ENCODE data around the gene RFWD3. TPM values are rescaled to one million over a fixed set of nuclear protein-coding genes. Genes with fewer than 3 reads are reported as not detected.

RFWD3 gene
- total RNA-seq = 5.8 TPM
- long read RNA-seq, partial matches to known transcripts = 2 of 5 reads
- long read RNA-seq, other reads (novel, unspliced or antisense) = 2 of 5 reads

- intact Hi-C loops (cut with DNase I) = no loop called here
- peak; percentile 98 for DNase-seq (ENCODE audit: low spot score)
Measured at GRCh38 chr16:74666425-74667254, at the start of gene RFWD3. Gene RFWD3 (minus strand): TSS chr16:74666877. CDS start chr16:74661449, 5,428 bp downstream.

- intact Hi-C loops (cut with DNase I) = loop anchor here (10.0 kb wide), 1 partner anchor 398 kb away; the partner anchor contains the start of gene LDHD
- no peak for DNase-seq (ENCODE audit: low spot score)
Measured at GRCh38 chr16:74716355-74716754, 49.7 kb upstream of the RFWD3 start.

- intact Hi-C loops (cut with DNase I) = loop anchor here (10.0 kb wide), 1 partner anchor 401 kb away; the partner anchor contains the start of gene LDHD
- no peak for DNase-seq (ENCODE audit: low spot score)
Measured at GRCh38 chr16:74713876-74714275, 47.2 kb upstream of the RFWD3 start.

GRCh38 chr16:74713325-74713724 lies 46.6 kb upstream of the RFWD3 start:
- DNase-seq (ENCODE audit: low spot score) = no peak
- intact Hi-C loops (cut with DNase I) = loop anchor here (10.0 kb wide), 1 partner anchor 401 kb away; the partner anchor contains the start of gene LDHD

- DNase-seq (ENCODE audit: low spot score) = no peak
- intact Hi-C loops (cut with DNase I) = loop anchor here (10.0 kb wide), 1 partner anchor 403 kb away; the partner anchor contains the start of gene LDHD
Measured at GRCh38 chr16:74711938-74712337, 45.3 kb upstream of the RFWD3 start.

GRCh38 chr16:74710401-74710800 lies 43.7 kb upstream of the RFWD3 start:
- intact Hi-C loops (cut with DNase I) = loop anchor here (10.0 kb wide), 1 partner anchor 404 kb away; the partner anchor contains the start of gene LDHD
- DNase-seq (ENCODE audit: low spot score) = no peak

GRCh38 chr16:74709441-74709877 lies 42.8 kb upstream of the RFWD3 start:
- intact Hi-C loops (cut with DNase I) = loop anchor here (1.0 to 2.0 kb wide), 2 partner anchors 8 to 153 kb away; no protein-coding TSS in a partner anchor
- peak; percentile 88 for DNase-seq (ENCODE audit: low spot score)

GRCh38 chr16:74700438-74701225 lies 34.0 kb upstream of the RFWD3 start, which contains the start of gene MLKL:
Gene MLKL (minus strand): TSS chr16:74700862. CDS start chr16:74695757, 5,105 bp downstream.
- intact Hi-C loops (cut with DNase I) = loop anchor here (1.0 kb wide), 1 partner anchor 9 kb away; no protein-coding TSS in a partner anchor
- DNase-seq (ENCODE audit: low spot score) = peak; percentile 90

GRCh38 chr16:74700116-74700437 lies 33.4 kb upstream of the RFWD3 start:
- intact Hi-C loops (cut with DNase I) = no loop called here
- no peak for DNase-seq (ENCODE audit: low spot score)

GRCh38 chr16:74699666-74700065 lies 33.0 kb upstream of the RFWD3 start:
- intact Hi-C loops (cut with DNase I) = no loop called here
- DNase-seq (ENCODE audit: low spot score) = no peak

- intact Hi-C loops (cut with DNase I) = no loop called here
Measured at GRCh38 chr16:74698222-74698621, 31.5 kb upstream of the RFWD3 start.

GRCh38 chr16:74695450-74696422 lies 29.1 kb upstream of the RFWD3 start:
- DNase-seq (ENCODE audit: low spot score) = peak; percentile 88
- intact Hi-C loops (cut with DNase I) = no loop called here

More at GRCh38 chr16:74698222-74698621, 31.5 kb upstream of the RFWD3 start:
- no peak for DNase-seq (ENCODE audit: low spot score)

- intact Hi-C loops (cut with DNase I) = no loop called here
- no peak for DNase-seq (ENCODE audit: low spot score)
Measured at GRCh38 chr16:74691093-74691855, 24.6 kb upstream of the RFWD3 start.

- no peak for DNase-seq (ENCODE audit: low spot score)
- intact Hi-C loops (cut with DNase I) = no loop called here
Measured at GRCh38 chr16:74682556-74682955, 15.9 kb upstream of the RFWD3 start.

- DNase-seq (ENCODE audit: low spot score) = no peak
- intact Hi-C loops (cut with DNase I) = no loop called here
Measured at GRCh38 chr16:74680681-74681080, 14.0 kb upstream of the RFWD3 start.

GRCh38 chr16:74679983-74680382 lies 13.3 kb upstream of the RFWD3 start:
- DNase-seq (ENCODE audit: low spot score) = no peak
- intact Hi-C loops (cut with DNase I) = no loop called here

GRCh38 chr16:74677868-74678267 lies 11.2 kb upstream of the RFWD3 start:
- DNase-seq (ENCODE audit: low spot score) = no peak
- intact Hi-C loops (cut with DNase I) = no loop called here

- intact Hi-C loops (cut with DNase I) = no loop called here
- DNase-seq (ENCODE audit: low spot score) = no peak
Measured at GRCh38 chr16:74673876-74674275, 7.2 kb upstream of the RFWD3 start.

Measured in cardiac septum (tissue), 1 donor.